WERI-Rb-1 (cell line): ENCODE results near the gene YBX3.

Experiments
- DNase-seq: peaks from one replicate; pipeline ENCODE4 v3.0.0-alpha.2; 2020
- H3K27ac ChIP-seq: fragments of 250-450 bp; sonication (Bioruptor Pico); 2 replicates; pipeline ENCODE4 v1.5.1; 2020; ENCODE audit warnings: mild to moderate bottlenecking, moderate library complexity
- H3K27me3 ChIP-seq: fragments of 250-450 bp; sonication (Bioruptor Pico); 2 replicates; pipeline ENCODE4 v1.5.1; 2021; ENCODE audit warnings: mild to moderate bottlenecking, low read depth, moderate library complexity; ENCODE audit not compliant: insufficient read depth, severe bottlenecking
- H3K36me3 ChIP-seq: fragments of 250-450 bp; sonication (Bioruptor Pico); 2 replicates; pipeline ENCODE4 v1.5.1; 2020; ENCODE audit warnings: mild to moderate bottlenecking, moderate library complexity
- H3K4me3 ChIP-seq: 2 replicates; pipeline ENCODE4 v1.5.1; 2011; ENCODE audit warnings: low read depth, mild to moderate bottlenecking, control low read depth, low read length
- H3K9me3 ChIP-seq: fragments of 250-450 bp; sonication (Bioruptor Pico); 2 replicates; pipeline ENCODE4 v1.5.1; 2021; ENCODE audit warnings: mild to moderate bottlenecking, moderate library complexity; ENCODE audit not compliant: severe bottlenecking
- TF ChIP-seq, protein P1 (sequence below): IDR thresholded peaks from 2 replicates; pipeline ENCODE4 v1.5.1; 2011; ENCODE audit warnings: low read depth, mild to moderate bottlenecking, control low read depth, inconsistent platforms, low read length

The YBX3 gene

DNA sequence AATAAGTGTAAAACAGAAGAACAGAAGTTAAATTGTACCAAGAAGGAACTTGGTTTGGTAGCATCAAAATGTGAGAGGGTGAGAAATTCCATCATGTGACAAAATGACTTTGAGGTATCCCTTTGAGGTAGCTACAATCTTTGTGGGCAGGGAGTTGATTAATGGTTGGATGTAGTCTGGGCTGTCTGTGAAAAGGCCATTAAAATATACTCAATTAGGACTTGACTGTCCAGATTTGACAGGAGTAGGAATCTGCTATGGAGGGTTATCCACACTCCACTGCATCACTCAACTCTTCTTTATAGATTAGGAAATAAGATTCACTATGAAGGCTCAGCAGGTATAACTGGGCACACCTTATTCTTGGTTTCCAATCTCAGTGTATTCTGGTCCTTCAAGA, 7.4 kb upstream of the YBX3 start:
- Histone ChIP-seq H3K9me3 (no peaks in the 10 kb centered on the region), H3K27ac (no peak overlapping the region), H3K36me3 (no peaks in the 10 kb centered on the region), H3K4me3 (no peak overlapping the region), H3K27me3 (no peaks in the 10 kb centered on the region)
- TF ChIP-seq, protein P1, sequence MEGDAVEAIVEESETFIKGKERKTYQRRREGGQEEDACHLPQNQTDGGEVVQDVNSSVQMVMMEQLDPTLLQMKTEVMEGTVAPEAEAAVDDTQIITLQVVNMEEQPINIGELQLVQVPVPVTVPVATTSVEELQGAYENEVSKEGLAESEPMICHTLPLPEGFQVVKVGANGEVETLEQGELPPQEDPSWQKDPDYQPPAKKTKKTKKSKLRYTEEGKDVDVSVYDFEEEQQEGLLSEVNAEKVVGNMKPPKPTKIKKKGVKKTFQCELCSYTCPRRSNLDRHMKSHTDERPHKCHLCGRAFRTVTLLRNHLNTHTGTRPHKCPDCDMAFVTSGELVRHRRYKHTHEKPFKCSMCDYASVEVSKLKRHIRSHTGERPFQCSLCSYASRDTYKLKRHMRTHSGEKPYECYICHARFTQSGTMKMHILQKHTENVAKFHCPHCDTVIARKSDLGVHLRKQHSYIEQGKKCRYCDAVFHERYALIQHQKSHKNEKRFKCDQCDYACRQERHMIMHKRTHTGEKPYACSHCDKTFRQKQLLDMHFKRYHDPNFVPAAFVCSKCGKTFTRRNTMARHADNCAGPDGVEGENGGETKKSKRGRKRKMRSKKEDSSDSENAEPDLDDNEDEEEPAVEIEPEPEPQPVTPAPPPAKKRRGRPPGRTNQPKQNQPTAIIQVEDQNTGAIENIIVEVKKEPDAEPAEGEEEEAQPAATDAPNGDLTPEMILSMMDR, result no peak
- DNase-seq, result no peak

DNA sequence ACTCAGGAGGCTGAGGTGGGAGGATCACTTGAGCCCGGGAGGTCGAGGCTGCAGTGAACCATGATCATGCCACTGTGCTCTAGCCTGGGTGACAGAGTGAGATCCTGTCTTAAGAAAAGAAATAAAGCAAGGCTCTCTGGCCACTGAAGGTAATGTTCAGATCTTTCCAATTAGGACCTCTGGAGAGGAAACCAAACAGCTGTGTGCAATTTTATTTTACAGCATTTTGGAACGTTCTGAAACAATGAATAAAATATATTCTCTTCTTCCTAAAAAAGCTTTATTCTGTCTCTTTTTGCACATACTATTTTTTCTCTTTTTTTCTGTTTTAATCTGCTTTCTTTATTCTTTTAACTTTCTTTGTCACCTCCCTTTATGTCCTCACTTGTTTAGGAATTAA, 5.0 kb upstream of the YBX3 start:
- H3K4me3 ChIP-seq, result no peak overlapping the region
- no peaks in the 10 kb centered on the region for H3K9me3 ChIP-seq
- no peak overlapping the region for H3K27ac ChIP-seq
- H3K27me3 ChIP-seq, result no peaks in the 10 kb centered on the region
- DNase-seq, result no peak
- no peaks in the 10 kb centered on the region for H3K36me3 ChIP-seq
- TF ChIP-seq, protein P1, result no peak

DNA sequence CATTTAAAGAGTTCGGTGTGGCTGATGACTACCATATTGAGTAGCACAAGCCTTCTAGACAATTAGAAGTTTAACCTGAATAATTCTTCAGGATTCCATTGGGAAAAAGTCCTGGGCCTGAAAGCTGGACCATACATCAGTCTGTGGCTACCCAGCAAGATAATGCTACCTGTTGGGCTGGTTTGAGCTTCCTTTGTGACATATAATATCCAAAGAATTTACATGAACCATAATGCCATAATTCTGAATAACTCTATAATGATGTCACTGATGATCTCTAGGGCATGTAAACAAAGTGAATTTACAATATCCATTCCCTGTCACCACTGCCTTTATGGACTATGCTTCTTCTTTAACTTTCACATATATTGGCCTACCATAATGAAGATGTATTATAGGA, 3.8 kb upstream of the YBX3 start:
- H3K27me3 ChIP-seq, result no peaks in the 10 kb centered on the region

DNA sequence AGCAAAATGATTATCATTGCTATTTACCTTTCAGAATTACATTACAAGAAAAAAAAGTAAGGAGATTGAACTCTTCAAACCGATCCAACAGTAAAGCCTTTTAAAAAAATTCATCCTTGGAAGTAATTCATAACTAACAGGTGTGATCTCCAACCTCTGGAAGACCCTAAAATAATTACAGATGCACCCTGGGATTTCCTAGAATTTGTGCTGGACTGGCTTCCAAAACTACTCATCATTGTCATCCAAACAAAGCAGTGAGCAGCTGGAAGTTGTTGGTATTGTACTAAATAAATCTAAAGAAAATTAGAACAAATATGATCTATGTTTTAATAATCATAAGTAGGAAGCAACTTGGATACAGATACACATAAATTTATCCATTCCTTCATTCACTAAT, 1.9 kb upstream of the YBX3 start:
- H3K36me3 ChIP-seq, result no peaks in the 10 kb centered on the region
- H3K4me3 ChIP-seq, result no peak overlapping the region
- no peaks in the 10 kb centered on the region for H3K9me3 ChIP-seq
- no peak for DNase-seq
- no peaks in the 10 kb centered on the region for H3K27me3 ChIP-seq
- TF ChIP-seq, protein P1, result no peak
- no peak overlapping the region for H3K27ac ChIP-seq

More for the DNA sequence above, 3.8 kb upstream of the YBX3 start:
- Histone ChIP-seq H3K4me3 (no peak overlapping the region), H3K36me3 (no peaks in the 10 kb centered on the region), H3K27ac (no peak overlapping the region), H3K9me3 (no peaks in the 10 kb centered on the region)
- TF ChIP-seq, protein P1, result no peak
- no peak for DNase-seq

DNA sequence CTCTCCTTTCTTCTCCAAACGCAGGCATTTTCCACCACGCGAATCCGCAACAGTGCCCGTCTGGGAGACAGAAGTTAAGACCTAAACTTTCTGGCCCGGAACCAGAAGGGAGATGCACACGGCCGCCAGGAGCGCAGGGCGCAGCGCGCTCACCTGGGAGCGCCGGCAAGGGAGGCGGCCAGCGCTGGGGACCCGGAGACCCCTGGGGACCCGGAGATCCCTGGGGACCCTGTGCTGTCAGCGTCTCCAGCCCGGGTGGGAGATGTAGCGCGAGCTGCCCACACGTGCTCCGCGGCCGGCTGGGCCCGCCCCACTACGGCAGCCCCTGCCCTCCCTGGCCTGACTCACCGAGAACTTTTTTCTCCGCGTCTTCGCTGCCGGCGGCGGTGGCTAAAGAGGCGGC, 620 bp downstream of the YBX3 start:
- Histone ChIP-seq H3K27ac (peak overlapping the region; percentile 42), H3K36me3 (no peaks in the 10 kb centered on the region), H3K4me3 (peak overlapping the region; percentile 70), H3K9me3 (no peaks in the 10 kb centered on the region), H3K27me3 (no peaks in the 10 kb centered on the region)
- DNase-seq, result peak; percentile 21
- TF ChIP-seq, protein P1, result peak; percentile 3; the same call in 1 of the 2 replicates
